HepG2 (cell line): Measurements from ENCODE around the gene C2CD3.

Experiments used
- ATF2 ChIP-seq: sonication (generic); formaldehyde crosslinking; IDR thresholded peaks from 2 replicates; pipeline ENCODE4 v1.4.0; 2020; ENCODE audit warnings: missing genetic modification reagents
- ATM ChIP-seq: fragments of 450-650 bp; IDR thresholded peaks from 2 replicates; pipeline ENCODE4 v1.7.1; 2017; ENCODE audit warnings: mild to moderate bottlenecking, borderline replicate concordance
- ELF1 ChIP-seq: sonication (generic); formaldehyde crosslinking; IDR thresholded peaks from 2 replicates; pipeline ENCODE4 v1.4.0; 2020; ENCODE audit warnings: missing genetic modification reagents
- EZH2 ChIP-seq: conservative IDR thresholded peaks from 2 replicates; pipeline ENCODE4 v1.6.1; 2012; ENCODE audit warnings: mild to moderate bottlenecking, low read depth, low read length, moderate library complexity
- POLR2A ChIP-seq, 2 experiments: IDR thresholded peaks; 2 replicates each; pipeline ENCODE4 v1.6.1; 2011; ENCODE audit warnings: low read depth in 2 of 2, low read length in 2 of 2, mild to moderate bottlenecking in 1 of 2, moderate library complexity in 1 of 2; ENCODE audit not compliant: insufficient read depth in 1 of 2
- POLR2AphosphoS5 ChIP-seq: IDR thresholded peaks from 2 replicates; pipeline ENCODE4 v1.6.1; 2012; ENCODE audit warnings: low read depth, low read length
- RELA ChIP-seq: sonication (generic); formaldehyde crosslinking; IDR thresholded peaks from 2 replicates; pipeline ENCODE4 v1.4.0; 2020; ENCODE audit warnings: missing genetic modification reagents
- SSRP1 ChIP-seq: IDR thresholded peaks from 2 replicates; pipeline ENCODE4 v1.6.1; 2016; ENCODE audit warnings: control low read depth
- YY1 ChIP-seq: IDR thresholded peaks from 2 replicates; pipeline ENCODE4 v1.6.1; 2011; ENCODE audit warnings: low read length, low read depth, moderate library complexity, mild to moderate bottlenecking; ENCODE audit not compliant: insufficient read depth, insufficient replicate concordance
- ZSCAN29 ChIP-seq: sonication (generic); formaldehyde crosslinking; conservative IDR thresholded peaks from 2 replicates; pipeline ENCODE4 v1.4.0; 2020; ENCODE audit warnings: mild to moderate bottlenecking, missing genetic modification reagents
- TF ChIP-seq, protein P1 (sequence below): fragments of 450-650 bp; IDR thresholded peaks from 2 replicates; pipeline ENCODE4 v1.6.1; 2017
- TF ChIP-seq, protein P2 (sequence below): sonication (generic); formaldehyde crosslinking; IDR thresholded peaks from 2 replicates; pipeline ENCODE4 v1.5.0; 2020; ENCODE audit warnings: mild to moderate bottlenecking, missing genetic modification reagents, moderate library complexity

DNA sequence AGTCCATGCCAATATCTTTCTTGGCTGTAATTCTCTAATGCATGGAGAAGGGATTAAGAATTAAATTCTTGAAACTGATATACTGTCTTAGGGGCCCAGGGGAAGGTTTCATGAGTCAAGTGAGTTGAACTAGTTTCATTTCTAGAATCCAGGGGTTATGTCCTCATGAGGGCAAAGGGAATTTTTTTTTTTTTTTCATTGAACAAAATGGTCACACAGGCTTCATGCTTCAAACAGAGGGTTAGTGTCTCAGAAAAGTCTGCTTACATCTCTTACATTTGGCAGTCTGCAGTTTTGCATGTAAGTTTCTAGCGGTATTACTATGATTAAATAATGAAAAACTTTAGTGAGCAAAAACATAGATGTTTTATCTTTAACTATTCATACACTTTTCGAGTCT is 33.2 kb upstream of the C2CD3 start:
- TF ChIP-seq ATM, result no peak
- TF ChIP-seq SSRP1, result no peak
- no peak for TF ChIP-seq EZH2
- no peak for TF ChIP-seq POLR2AphosphoS5
- TF ChIP-seq YY1, result no peak
- no peak for TF ChIP-seq ELF1
- TF ChIP-seq ZSCAN29 (CRISPR knock-in tag), result no peak
- TF ChIP-seq RELA, result no peak
- TF ChIP-seq, protein P1, sequence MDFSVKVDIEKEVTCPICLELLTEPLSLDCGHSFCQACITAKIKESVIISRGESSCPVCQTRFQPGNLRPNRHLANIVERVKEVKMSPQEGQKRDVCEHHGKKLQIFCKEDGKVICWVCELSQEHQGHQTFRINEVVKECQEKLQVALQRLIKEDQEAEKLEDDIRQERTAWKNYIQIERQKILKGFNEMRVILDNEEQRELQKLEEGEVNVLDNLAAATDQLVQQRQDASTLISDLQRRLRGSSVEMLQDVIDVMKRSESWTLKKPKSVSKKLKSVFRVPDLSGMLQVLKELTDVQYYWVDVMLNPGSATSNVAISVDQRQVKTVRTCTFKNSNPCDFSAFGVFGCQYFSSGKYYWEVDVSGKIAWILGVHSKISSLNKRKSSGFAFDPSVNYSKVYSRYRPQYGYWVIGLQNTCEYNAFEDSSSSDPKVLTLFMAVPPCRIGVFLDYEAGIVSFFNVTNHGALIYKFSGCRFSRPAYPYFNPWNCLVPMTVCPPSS, result no peak
- no peak for TF ChIP-seq POLR2A (IDR thresholded peaks at IDR 0.05; ENCODE audit: insufficient read depth in 1 of 2, low read depth in 2 of 2, low read length in 2 of 2)
- no peak for TF ChIP-seq ATF2 (CRISPR knock-in tag)
- TF ChIP-seq, protein P2, sequence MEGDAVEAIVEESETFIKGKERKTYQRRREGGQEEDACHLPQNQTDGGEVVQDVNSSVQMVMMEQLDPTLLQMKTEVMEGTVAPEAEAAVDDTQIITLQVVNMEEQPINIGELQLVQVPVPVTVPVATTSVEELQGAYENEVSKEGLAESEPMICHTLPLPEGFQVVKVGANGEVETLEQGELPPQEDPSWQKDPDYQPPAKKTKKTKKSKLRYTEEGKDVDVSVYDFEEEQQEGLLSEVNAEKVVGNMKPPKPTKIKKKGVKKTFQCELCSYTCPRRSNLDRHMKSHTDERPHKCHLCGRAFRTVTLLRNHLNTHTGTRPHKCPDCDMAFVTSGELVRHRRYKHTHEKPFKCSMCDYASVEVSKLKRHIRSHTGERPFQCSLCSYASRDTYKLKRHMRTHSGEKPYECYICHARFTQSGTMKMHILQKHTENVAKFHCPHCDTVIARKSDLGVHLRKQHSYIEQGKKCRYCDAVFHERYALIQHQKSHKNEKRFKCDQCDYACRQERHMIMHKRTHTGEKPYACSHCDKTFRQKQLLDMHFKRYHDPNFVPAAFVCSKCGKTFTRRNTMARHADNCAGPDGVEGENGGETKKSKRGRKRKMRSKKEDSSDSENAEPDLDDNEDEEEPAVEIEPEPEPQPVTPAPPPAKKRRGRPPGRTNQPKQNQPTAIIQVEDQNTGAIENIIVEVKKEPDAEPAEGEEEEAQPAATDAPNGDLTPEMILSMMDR (CRISPR knock-in tag), result no peak
